Measurements from ENCODE around the gene COL18A1. TPM values are rescaled to one million over a fixed set of nuclear protein-coding genes. Genes with fewer than 3 reads are reported as not detected.

COL18A1 gene
- polyA plus RNA-seq, 3 donors: 0.80 to 4.1 (median 1.1) TPM

DNA sequence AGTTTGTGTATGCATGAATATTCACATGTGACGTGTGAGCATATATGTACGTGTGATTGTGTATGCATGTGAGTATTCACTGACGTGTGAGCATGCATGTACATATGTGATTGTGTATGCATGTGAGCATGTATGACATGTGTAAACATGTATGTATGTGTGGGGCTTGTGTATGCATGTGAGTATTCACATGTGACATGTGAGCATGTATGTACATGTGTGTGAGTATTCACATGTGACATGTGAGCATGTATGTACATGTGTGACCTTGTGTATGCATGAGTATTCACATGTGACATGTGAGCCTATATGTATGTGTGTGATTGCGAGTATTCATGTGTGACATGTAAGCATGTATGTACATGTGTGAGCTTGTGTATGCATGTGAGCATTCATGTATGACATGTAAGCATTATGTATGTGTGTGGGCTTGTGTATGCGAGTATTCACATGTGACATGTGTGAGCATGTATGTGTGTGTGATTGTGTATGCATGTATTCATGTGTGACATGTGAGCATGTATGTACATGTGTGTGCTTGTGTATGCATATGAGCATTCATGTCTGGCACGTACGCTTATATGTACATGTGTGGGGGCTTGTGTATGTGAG is 47.8 kb downstream of the COL18A1 start:
- Histone ChIP-seq H3K9ac (ENCODE audit: insufficient read depth, low read length, poor library complexity, severe bottlenecking) (no peak overlapping the region), H2AFZ (ENCODE audit: insufficient read depth, low read depth, low read length, poor library complexity, severe bottlenecking) (no peak overlapping the region), H3K27me3 (ENCODE audit: control insufficient read depth in 2 of 2, insufficient read depth in 2 of 2, low read length in 2 of 2) (no peaks in the 10 kb centered on the region), H3K79me2 (ENCODE audit: insufficient read depth, low read length) (no peaks in the 10 kb centered on the region), H3K4me3 (replicated peaks in 1 of 3; ENCODE audit: low read depth in 2 of 3, low read length in 3 of 3) (no peak overlapping the region), H3K27ac (ENCODE audit: low read depth in 1 of 2, low read length in 2 of 2) (no peak overlapping the region), H3K9me3 (replicated peaks in 1 of 2; ENCODE audit: control insufficient read depth in 1 of 2, insufficient read depth in 1 of 2, low read length in 2 of 2) (peaks cover 8 to 9% of the 10 kb centered on the region in 2 donors), H3K4me1 (ENCODE audit: control insufficient read depth in 1 of 2, insufficient read depth in 2 of 2, low read length in 2 of 2) (no peaks in the 10 kb centered on the region), H3K36me3 (replicated peaks in 1 of 2; ENCODE audit: control insufficient read depth in 1 of 2, insufficient read depth in 2 of 2, low read length in 2 of 2) (no peaks in the 10 kb centered on the region), H4K20me1 (ENCODE audit: insufficient read depth, low read length) (no peaks in the 10 kb centered on the region), H3K4me2 (replicated peaks; ENCODE audit: extremely low read depth, low read length, poor library complexity, severe bottlenecking) (no peak overlapping the region)
- H3K27ac Mint-ChIP-seq: peak overlapping the region in 1 of 7 donors; percentile 68
- intact Hi-C loops (cut with micrococcal nuclease): no loop called here
- TF ChIP-seq, protein P1, sequence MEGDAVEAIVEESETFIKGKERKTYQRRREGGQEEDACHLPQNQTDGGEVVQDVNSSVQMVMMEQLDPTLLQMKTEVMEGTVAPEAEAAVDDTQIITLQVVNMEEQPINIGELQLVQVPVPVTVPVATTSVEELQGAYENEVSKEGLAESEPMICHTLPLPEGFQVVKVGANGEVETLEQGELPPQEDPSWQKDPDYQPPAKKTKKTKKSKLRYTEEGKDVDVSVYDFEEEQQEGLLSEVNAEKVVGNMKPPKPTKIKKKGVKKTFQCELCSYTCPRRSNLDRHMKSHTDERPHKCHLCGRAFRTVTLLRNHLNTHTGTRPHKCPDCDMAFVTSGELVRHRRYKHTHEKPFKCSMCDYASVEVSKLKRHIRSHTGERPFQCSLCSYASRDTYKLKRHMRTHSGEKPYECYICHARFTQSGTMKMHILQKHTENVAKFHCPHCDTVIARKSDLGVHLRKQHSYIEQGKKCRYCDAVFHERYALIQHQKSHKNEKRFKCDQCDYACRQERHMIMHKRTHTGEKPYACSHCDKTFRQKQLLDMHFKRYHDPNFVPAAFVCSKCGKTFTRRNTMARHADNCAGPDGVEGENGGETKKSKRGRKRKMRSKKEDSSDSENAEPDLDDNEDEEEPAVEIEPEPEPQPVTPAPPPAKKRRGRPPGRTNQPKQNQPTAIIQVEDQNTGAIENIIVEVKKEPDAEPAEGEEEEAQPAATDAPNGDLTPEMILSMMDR (IDR thresholded peaks at IDR 0.05): no peak
- H3K4me1 Mint-ChIP-seq: no peaks in the 10 kb centered on the region
- WGBS (ENCODE audit: insufficient coverage): 91% methylated on average over 7 of the region's 7 CpGs
- H3K4me3 Mint-ChIP-seq: no peak overlapping the region
- no peak for DNase-seq
- H3K9me3 Mint-ChIP-seq: peaks cover 0 to 13% (median 2%) of the 10 kb centered on the region in 7 donors
- H3K36me3 Mint-ChIP-seq: no peaks in the 10 kb centered on the region
- peaks cover 1 to 11% (median 1%) of the 10 kb centered on the region in 3 donors for H3K27me3 Mint-ChIP-seq (ENCODE audit: low read depth in 3 of 3)

DNA sequence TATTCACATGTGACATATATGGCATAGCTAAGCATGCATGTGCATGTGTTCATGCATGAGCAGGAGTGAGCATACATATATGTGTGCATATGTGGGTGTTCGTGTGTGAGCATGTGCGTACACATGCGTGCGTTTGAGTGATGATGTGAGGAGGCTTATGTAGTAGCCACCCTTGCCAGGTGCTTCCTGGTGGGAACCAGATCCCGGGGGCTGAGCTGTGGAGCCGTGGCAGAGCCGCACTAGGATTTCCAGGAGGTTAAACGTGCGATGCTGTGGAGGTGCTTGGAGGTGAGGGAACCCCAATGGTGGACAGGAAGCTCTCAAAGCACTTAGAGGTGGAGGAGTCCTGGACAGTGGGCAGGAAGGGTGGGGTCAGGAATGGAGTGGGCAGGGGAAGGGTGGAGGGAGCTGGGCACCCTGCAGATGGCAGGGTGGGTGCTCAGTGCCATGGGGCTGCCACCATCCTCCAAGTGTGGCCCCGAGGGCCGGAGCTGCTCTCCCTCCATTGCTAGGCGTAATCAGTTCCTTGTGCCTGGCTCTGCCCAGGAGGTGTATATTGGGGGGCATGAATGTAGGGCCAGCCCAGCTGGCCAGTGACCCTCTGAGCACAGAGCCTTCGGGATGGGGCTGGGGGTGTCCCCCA is 48.5 kb downstream of the COL18A1 start:
- no peak for DNase-seq

More for the DNA sequence above, 48.5 kb downstream of the COL18A1 start:
- no peak overlapping the region for H2AFZ ChIP-seq (ENCODE audit: insufficient read depth, low read depth, low read length, poor library complexity, severe bottlenecking)
- 92% methylated on average over 13 of the region's 13 CpGs for WGBS (ENCODE audit: insufficient coverage)
- intact Hi-C loops (cut with micrococcal nuclease): no loop called here
- peaks cover 0 to 12% (median 2%) of the 10 kb centered on the region in 7 donors for H3K9me3 Mint-ChIP-seq
- TF ChIP-seq, protein P1 (IDR thresholded peaks at IDR 0.05): no peak
- peaks cover 8 to 9% of the 10 kb centered on the region in 2 donors for H3K9me3 ChIP-seq (replicated peaks in 1 of 2; ENCODE audit: control insufficient read depth in 1 of 2, insufficient read depth in 1 of 2, low read length in 2 of 2)
- no peaks in the 10 kb centered on the region for H3K79me2 ChIP-seq (ENCODE audit: insufficient read depth, low read length)
- H3K27ac Mint-ChIP-seq: peak overlapping the region in 2 of 7 donors; percentile 1 to 68
- H3K4me1 Mint-ChIP-seq: no peaks in the 10 kb centered on the region
- no peaks in the 10 kb centered on the region for H3K36me3 ChIP-seq (replicated peaks in 1 of 2; ENCODE audit: control insufficient read depth in 1 of 2, insufficient read depth in 2 of 2, low read length in 2 of 2)
- H3K4me3 ChIP-seq (replicated peaks in 1 of 3; ENCODE audit: low read depth in 2 of 3, low read length in 3 of 3): no peak overlapping the region
- H3K4me3 Mint-ChIP-seq: no peak overlapping the region
- peaks cover 0 to 11% (median 1%) of the 10 kb centered on the region in 3 donors for H3K27me3 Mint-ChIP-seq (ENCODE audit: low read depth in 3 of 3)
- H3K27me3 ChIP-seq (ENCODE audit: control insufficient read depth in 2 of 2, insufficient read depth in 2 of 2, low read length in 2 of 2): no peaks in the 10 kb centered on the region
- H3K27ac ChIP-seq (ENCODE audit: low read depth in 1 of 2, low read length in 2 of 2): no peak overlapping the region
- H3K4me1 ChIP-seq (ENCODE audit: control insufficient read depth in 1 of 2, insufficient read depth in 2 of 2, low read length in 2 of 2): no peaks in the 10 kb centered on the region
- no peak overlapping the region for H3K9ac ChIP-seq (ENCODE audit: insufficient read depth, low read length, poor library complexity, severe bottlenecking)
- H3K36me3 Mint-ChIP-seq: no peaks in the 10 kb centered on the region
- H4K20me1 ChIP-seq (ENCODE audit: insufficient read depth, low read length): no peaks in the 10 kb centered on the region
- no peak overlapping the region for H3K4me2 ChIP-seq (replicated peaks; ENCODE audit: extremely low read depth, low read length, poor library complexity, severe bottlenecking)

Data from CD14-positive monocyte (primary cell).